ENCODE measurements around the gene COPRS.
"Not testable (repeated sequence)": the region's sequence is repeated elsewhere in the genome, so short reads cannot be mapped to it uniquely, and the experiment has no call there.

The COPRS gene

DNA sequence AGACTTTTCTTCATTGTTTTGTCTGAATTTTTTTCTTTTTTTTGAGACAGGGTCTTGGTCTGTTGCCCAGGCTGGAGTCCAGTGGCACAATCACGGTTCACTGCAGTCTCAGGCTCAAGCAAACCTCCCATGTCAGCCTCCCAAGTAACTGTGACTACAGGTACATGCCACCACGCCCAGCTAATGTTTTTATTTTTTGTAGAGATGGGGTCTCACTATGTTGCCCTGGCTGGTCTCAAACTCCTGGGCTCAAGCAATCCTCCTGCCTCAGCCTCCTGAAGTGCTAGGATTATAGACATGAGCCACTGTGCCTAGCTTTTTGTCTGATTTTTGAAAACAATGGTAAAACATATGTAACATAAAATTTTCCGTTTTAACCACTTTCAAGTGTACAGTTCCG lies 30.1 kb downstream of the COPRS start:
- not testable (repeated sequence) for H3K36me3 ChIP-seq (ENCODE audit: control insufficient read depth, insufficient read depth, low read length); H3K4me1 ChIP-seq (ENCODE audit: control insufficient read depth, insufficient read depth, low read length); H3K9ac ChIP-seq (ENCODE audit: low read depth, low read length); H3K27ac ChIP-seq (ENCODE audit: low read depth, low read length); H3K9me3 ChIP-seq (ENCODE audit: control insufficient read depth, insufficient read depth, low read length); H3K27me3 ChIP-seq (ENCODE audit: control insufficient read depth, insufficient read depth, low read length); H3K4me3 ChIP-seq (ENCODE audit: low read depth, low read length)

DNA sequence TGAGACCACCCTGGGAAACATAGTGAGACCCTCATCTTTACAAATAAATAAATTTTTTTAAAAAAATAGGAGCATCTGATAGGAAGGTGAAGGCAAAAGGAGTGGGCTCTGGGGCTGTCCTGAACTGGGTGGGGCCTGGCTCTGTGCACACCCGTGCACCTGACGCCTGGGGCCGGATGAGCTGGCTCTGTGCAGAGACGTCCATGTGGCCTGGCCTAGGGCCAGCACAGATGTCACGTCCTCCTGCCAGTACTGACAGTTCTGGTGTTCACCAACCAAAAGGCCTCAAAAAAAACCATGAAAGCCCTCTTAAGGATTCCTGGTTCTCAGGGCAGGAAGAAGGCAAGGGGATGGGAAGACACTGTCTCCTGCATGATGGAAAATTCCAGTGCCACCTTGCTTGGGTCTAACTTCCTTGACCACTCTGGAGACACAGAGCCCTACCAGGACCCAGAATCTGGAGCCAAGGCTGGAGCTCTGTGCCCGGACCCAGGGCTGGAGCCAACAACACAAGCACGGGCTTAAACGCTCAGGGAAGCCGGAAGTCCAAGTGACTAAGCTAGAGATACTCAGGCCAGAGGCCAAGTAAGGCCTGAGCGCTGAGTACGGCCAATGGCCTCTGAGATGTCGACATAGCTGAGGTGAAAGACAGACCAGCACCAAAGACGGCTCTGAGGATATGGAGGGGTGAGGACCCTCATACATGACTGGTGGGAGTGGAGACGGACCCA lies 32.9 kb downstream of the COPRS start:
- H3K36me3 ChIP-seq (ENCODE audit: control insufficient read depth, insufficient read depth, low read length), result no peaks in the 10 kb centered on the region
- H3K4me3 ChIP-seq (ENCODE audit: low read depth, low read length), result no peak overlapping the region
- H3K9ac ChIP-seq (ENCODE audit: low read depth, low read length), result no peak overlapping the region
- H3K9me3 ChIP-seq (ENCODE audit: control insufficient read depth, insufficient read depth, low read length), result no peaks in the 10 kb centered on the region
- no peak overlapping the region for H3K27ac ChIP-seq (ENCODE audit: low read depth, low read length)
- H3K4me1 ChIP-seq (ENCODE audit: control insufficient read depth, insufficient read depth, low read length), result no peaks in the 10 kb centered on the region
- no peaks in the 10 kb centered on the region for H3K27me3 ChIP-seq (ENCODE audit: control insufficient read depth, insufficient read depth, low read length)

DNA sequence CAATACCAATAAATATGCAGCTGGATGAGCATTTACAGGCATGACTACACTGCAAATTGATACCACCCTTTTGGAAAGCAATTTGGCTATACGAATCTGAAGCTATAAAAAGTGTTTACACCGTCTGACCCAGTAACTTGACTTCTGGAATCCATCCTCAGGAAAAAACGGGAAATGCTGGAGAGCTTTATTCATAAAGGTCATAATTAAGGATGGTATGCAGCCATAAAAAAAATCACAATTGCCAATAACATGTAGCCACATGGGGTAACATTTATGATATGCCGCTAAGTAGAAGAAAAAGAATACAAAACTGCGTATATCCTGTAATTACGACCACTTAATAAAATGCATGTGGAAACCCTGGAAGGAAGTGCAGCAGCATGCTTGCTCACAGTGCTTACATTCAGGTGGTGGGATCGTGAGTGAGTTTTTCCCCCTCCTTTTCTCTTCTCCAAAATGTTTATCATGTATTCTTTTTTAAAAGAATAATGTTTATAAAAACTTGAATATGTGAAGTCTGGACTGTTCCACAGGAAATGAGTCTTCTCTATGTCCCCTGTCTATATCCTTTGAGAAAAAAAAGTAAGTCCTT lies 34.2 kb downstream of the COPRS start:
- H3K4me3 ChIP-seq (ENCODE audit: low read depth, low read length), result no peak overlapping the region
- no peak overlapping the region for H3K9ac ChIP-seq (ENCODE audit: low read depth, low read length)
- no peak overlapping the region for H3K27ac ChIP-seq (ENCODE audit: low read depth, low read length)
- no peaks in the 10 kb centered on the region for H3K9me3 ChIP-seq (ENCODE audit: control insufficient read depth, insufficient read depth, low read length)
- no peaks in the 10 kb centered on the region for H3K27me3 ChIP-seq (ENCODE audit: control insufficient read depth, insufficient read depth, low read length)
- H3K36me3 ChIP-seq (ENCODE audit: control insufficient read depth, insufficient read depth, low read length), result no peaks in the 10 kb centered on the region
- no peaks in the 10 kb centered on the region for H3K4me1 ChIP-seq (ENCODE audit: control insufficient read depth, insufficient read depth, low read length)

DNA sequence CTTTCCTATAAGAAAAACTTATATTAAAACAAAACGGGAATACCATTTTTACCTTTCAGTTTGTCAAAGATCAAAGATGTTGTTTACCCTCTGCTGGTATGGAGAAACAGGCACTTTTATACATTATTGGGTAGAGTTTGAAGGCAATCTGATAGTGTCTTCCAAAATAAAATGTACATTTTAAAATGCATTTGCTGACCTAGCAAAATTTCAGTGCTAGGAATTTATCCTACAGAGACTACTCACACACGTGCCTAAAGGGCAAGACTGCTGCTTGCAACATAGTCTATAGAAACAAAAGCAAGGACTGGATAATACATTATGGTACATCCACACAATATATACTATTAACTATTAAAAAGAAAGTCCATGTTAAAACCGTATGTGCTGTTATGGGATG lies 36.0 kb downstream of the COPRS start:
- H3K27me3 ChIP-seq (ENCODE audit: control insufficient read depth, insufficient read depth, low read length), result no peaks in the 10 kb centered on the region
- no peak overlapping the region for H3K9ac ChIP-seq (ENCODE audit: low read depth, low read length)
- H3K4me3 ChIP-seq (ENCODE audit: low read depth, low read length), result no peak overlapping the region
- H3K9me3 ChIP-seq (ENCODE audit: control insufficient read depth, insufficient read depth, low read length), result no peaks in the 10 kb centered on the region
- no peaks in the 10 kb centered on the region for H3K4me1 ChIP-seq (ENCODE audit: control insufficient read depth, insufficient read depth, low read length)
- no peak overlapping the region for H3K27ac ChIP-seq (ENCODE audit: low read depth, low read length)
- no peaks in the 10 kb centered on the region for H3K36me3 ChIP-seq (ENCODE audit: control insufficient read depth, insufficient read depth, low read length)

DNA sequence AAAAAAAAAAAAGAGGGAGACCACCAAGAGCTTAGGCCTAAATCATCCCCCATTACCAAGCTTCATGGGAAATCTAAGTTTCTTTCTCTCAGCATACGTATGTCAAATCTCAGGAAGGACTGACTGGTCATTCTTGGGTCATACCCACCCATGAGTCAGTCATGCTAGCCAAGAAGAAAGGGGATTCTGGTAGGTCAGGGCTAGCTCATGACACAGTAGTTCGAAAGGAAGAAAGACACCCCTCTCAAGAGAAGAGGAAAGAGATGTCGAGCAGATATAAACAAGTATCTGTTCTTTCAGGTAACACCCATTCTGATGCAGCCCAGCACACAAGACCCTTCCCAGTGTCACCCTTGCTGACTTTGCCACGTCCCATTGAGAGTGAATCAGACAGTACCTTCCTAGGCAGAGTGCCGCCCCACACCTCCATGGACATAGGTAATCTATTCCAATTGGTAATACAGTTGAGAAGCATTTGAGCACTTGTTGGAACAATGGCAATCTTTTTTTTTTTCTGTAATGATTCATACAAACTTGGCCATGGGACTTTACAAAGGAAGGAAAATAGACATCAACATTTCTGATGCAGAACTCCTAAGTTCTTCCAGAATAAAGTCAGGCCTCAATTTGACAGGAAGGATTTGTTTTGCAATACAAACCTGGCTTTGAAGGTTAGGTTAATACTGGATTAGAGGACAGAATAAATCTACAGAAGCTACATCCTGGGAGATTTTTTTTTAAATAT lies 38.2 kb downstream of the COPRS start:
- Histone ChIP-seq H3K4me1 (ENCODE audit: control insufficient read depth, insufficient read depth, low read length) (no peaks in the 10 kb centered on the region), H3K27me3 (ENCODE audit: control insufficient read depth, insufficient read depth, low read length) (no peaks in the 10 kb centered on the region), H3K36me3 (ENCODE audit: control insufficient read depth, insufficient read depth, low read length) (no peaks in the 10 kb centered on the region), H3K9ac (ENCODE audit: low read depth, low read length) (no peak overlapping the region), H3K9me3 (ENCODE audit: control insufficient read depth, insufficient read depth, low read length) (no peaks in the 10 kb centered on the region), H3K27ac (ENCODE audit: low read depth, low read length) (no peak overlapping the region), H3K4me3 (ENCODE audit: low read depth, low read length) (no peak overlapping the region)

DNA sequence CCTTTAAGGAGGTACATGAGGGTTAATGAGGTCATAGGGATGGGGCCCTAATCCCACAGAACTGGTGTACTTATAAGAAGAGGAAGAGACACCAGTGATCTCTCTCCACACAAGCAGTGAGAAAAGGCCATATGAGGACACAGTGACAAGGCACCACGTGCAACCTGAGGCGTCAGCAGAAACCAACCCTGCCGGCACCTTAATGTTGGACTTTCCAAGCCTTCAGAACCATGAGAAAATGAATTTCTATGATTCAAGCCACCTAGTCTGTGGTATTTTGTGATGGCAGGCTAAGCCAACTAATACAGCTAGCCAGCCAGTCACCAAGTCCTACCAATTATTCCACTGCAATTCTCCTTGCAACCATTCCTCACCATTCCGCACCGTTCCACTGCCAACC lies 39.5 kb downstream of the COPRS start:
- H3K27ac ChIP-seq (ENCODE audit: low read depth, low read length), result no peak overlapping the region
- H3K27me3 ChIP-seq (ENCODE audit: control insufficient read depth, insufficient read depth, low read length), result no peaks in the 10 kb centered on the region
- no peaks in the 10 kb centered on the region for H3K36me3 ChIP-seq (ENCODE audit: control insufficient read depth, insufficient read depth, low read length)
- H3K9me3 ChIP-seq (ENCODE audit: control insufficient read depth, insufficient read depth, low read length), result no peaks in the 10 kb centered on the region
- H3K4me1 ChIP-seq (ENCODE audit: control insufficient read depth, insufficient read depth, low read length), result no peaks in the 10 kb centered on the region
- no peak overlapping the region for H3K9ac ChIP-seq (ENCODE audit: low read depth, low read length)
- no peak overlapping the region for H3K4me3 ChIP-seq (ENCODE audit: low read depth, low read length)

DNA sequence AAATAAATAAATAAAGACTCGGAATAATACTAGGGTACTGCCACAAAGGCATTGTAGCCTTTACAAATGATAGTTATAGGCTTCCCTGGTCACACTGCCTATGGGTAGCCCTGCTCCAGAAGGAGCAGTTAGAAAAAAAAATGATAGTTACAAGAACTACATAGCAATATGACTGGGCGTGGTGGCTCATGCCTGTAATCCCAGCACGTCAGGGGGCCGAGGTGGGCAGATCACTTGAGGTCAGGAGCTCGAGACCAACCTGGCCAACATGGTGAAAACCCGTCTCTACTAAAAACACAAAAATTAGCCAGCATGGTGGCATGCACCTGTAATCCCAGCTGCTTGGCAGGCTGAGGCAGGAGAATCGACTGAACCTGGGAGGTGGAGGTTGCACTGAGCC lies 40.2 kb downstream of the COPRS start:
- H3K9ac ChIP-seq (ENCODE audit: low read depth, low read length); H3K27ac ChIP-seq (ENCODE audit: low read depth, low read length); H3K36me3 ChIP-seq (ENCODE audit: control insufficient read depth, insufficient read depth, low read length); H3K4me1 ChIP-seq (ENCODE audit: control insufficient read depth, insufficient read depth, low read length); H3K27me3 ChIP-seq (ENCODE audit: control insufficient read depth, insufficient read depth, low read length); H3K4me3 ChIP-seq (ENCODE audit: low read depth, low read length); H3K9me3 ChIP-seq (ENCODE audit: control insufficient read depth, insufficient read depth, low read length): not testable (repeated sequence)

DNA sequence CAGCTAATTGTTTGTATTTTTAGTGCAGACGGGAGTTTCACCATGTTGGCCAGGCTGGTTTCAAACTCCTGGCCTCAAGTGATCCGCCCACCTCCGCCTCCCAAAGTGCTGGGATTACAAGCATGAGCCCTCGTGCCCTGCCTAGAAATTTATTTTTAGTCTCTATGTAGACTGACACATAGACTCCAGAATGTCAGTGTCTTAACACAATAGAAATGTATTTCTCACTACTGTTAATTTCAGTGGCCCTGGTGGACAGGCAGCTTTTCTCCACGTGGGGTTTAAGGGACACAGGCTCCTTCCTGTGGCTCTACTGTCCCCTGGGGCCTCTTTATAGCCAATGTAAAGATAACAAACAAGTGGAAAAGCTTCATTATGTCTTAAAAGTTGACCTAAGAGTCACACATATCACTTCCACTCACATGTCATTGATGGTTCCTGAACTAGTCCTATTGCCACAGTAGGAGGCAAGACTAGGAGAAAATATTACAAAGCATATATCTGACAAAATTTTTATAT lies 43.8 kb downstream of the COPRS start:
- no peaks in the 10 kb centered on the region for H3K36me3 ChIP-seq (ENCODE audit: control insufficient read depth, insufficient read depth, low read length)
- H3K27ac ChIP-seq (ENCODE audit: low read depth, low read length), result no peak overlapping the region
- H3K4me1 ChIP-seq (ENCODE audit: control insufficient read depth, insufficient read depth, low read length), result no peaks in the 10 kb centered on the region
- H3K4me3 ChIP-seq (ENCODE audit: low read depth, low read length), result no peak overlapping the region
- H3K9me3 ChIP-seq (ENCODE audit: control insufficient read depth, insufficient read depth, low read length), result no peaks in the 10 kb centered on the region
- H3K27me3 ChIP-seq (ENCODE audit: control insufficient read depth, insufficient read depth, low read length), result no peaks in the 10 kb centered on the region
- no peak overlapping the region for H3K9ac ChIP-seq (ENCODE audit: low read depth, low read length)

DNA sequence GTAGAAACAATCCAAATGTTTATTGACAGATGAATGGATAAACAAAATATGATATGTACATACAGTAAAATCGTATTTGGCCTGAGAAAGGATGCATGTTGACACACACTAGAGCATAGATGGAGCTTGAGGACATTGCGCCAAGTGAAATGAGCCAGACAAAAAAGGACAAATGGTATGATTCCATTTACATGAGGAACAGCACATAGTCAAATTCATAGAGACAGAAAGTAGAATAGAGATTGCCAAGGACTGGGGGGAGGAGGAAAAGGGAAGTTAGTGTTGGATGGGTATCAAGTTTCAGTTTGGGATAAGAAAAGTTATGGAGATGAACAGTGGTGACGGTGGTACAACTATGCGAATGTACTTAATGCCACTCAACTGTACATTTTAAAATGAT lies 47.9 kb downstream of the COPRS start:
- Histone ChIP-seq H3K27ac (ENCODE audit: low read depth, low read length) (no peak overlapping the region), H3K4me1 (ENCODE audit: control insufficient read depth, insufficient read depth, low read length) (no peaks in the 10 kb centered on the region), H3K4me3 (ENCODE audit: low read depth, low read length) (no peak overlapping the region), H3K9me3 (ENCODE audit: control insufficient read depth, insufficient read depth, low read length) (no peaks in the 10 kb centered on the region), H3K27me3 (ENCODE audit: control insufficient read depth, insufficient read depth, low read length) (no peaks in the 10 kb centered on the region), H3K9ac (ENCODE audit: low read depth, low read length) (no peak overlapping the region), H3K36me3 (ENCODE audit: control insufficient read depth, insufficient read depth, low read length) (no peaks in the 10 kb centered on the region)

DNA sequence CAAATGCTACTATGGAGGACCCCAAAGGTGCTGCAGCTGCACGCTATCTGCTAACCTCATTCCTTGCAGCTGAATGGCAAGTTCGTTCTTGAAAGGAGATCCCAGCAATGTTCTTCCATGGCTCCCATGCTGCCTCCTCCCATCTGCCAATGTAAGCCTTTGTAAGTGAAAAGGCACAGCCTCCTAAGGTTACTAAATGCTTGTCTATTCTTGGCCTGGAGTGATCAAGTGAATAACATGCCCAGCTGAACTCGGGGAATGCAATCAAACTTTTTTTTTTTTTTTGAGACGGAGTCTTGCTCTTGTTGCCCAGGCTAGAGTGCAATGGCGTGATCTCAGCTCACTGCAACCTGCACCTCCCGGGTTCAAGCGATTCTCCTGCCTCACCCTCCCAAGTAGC lies 49.2 kb downstream of the COPRS start:
- H3K27me3 ChIP-seq (ENCODE audit: control insufficient read depth, insufficient read depth, low read length); H3K9ac ChIP-seq (ENCODE audit: low read depth, low read length); H3K4me3 ChIP-seq (ENCODE audit: low read depth, low read length); H3K9me3 ChIP-seq (ENCODE audit: control insufficient read depth, insufficient read depth, low read length); H3K27ac ChIP-seq (ENCODE audit: low read depth, low read length); H3K36me3 ChIP-seq (ENCODE audit: control insufficient read depth, insufficient read depth, low read length); H3K4me1 ChIP-seq (ENCODE audit: control insufficient read depth, insufficient read depth, low read length): not testable (repeated sequence)

DNA sequence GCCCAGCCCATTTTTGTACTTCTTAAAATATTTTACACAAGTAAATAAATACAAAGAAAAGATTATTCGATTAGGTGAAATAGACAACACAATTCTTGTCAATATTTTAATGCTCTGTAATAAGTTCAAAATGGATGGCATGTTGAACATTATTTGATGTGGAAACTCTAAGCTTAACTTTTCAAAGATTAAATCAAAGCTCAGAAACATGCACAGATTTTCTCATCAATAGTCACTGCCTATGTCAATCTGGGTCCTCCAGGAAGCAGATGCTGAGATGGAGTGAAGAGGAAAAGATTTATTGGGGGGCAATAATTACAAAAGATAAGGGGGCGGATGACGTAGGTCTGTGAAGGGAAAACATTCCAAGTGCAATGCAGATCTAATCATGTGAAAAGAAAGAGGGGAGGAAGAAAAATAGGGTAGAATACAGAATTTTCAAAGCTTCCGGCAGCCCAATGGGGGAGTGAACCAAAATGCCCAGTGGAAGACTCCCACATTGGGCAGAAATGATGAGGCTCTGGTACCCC lies 50.5 kb downstream of the COPRS start:
- no peaks in the 10 kb centered on the region for H3K4me1 ChIP-seq (ENCODE audit: control insufficient read depth, insufficient read depth, low read length)
- H3K9me3 ChIP-seq (ENCODE audit: control insufficient read depth, insufficient read depth, low read length), result no peaks in the 10 kb centered on the region
- H3K4me3 ChIP-seq (ENCODE audit: low read depth, low read length), result no peak overlapping the region
- H3K9ac ChIP-seq (ENCODE audit: low read depth, low read length), result no peak overlapping the region
- H3K36me3 ChIP-seq (ENCODE audit: control insufficient read depth, insufficient read depth, low read length), result no peaks in the 10 kb centered on the region
- no peaks in the 10 kb centered on the region for H3K27me3 ChIP-seq (ENCODE audit: control insufficient read depth, insufficient read depth, low read length)
- no peak overlapping the region for H3K27ac ChIP-seq (ENCODE audit: low read depth, low read length)

Measured in HUES48 (cell line).